IPS-NIHi7 (cell line): ENCODE measurements around the gene SCAMP5.

ENCODE experiments used
- DNase-seq: peaks from one replicate; pipeline ENCODE4 v3.0.0; 2012; ENCODE audit warnings: mixed read lengths; ENCODE audit errors: extremely low spot score

SCAMP5 gene, protein sequence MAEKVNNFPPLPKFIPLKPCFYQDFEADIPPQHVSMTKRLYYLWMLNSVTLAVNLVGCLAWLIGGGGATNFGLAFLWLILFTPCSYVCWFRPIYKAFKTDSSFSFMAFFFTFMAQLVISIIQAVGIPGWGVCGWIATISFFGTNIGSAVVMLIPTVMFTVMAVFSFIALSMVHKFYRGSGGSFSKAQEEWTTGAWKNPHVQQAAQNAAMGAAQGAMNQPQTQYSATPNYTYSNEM

DNA sequence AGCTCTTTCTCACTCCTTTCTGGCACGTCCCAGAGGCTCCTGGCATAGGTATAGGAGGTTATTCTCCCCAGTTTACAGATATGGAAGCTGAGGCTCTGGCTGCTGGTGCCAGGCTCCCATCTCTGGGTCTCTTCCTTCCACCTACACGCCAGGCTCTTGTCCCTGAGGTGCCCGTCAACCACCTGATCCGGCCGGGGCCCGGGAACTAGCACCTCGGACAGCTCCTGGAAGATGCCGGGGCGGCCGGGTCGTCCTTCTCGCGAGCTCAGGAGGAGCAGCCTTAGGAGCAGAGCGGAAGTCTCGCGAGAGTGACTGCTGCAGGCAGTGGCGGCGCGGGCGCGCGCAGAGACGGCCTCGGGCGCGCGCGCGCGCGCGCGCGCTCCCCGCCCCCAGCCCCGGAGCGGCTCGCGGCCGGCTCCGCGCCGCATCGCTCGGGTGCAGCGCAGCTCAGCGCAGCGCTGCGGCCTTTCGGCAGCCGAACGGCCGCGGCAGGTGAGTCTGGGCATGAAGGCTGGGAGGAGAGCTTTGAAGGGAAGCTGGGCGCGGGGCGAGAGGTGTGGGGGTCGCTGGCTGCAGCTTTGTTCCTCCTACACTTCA, at the start of gene SCAMP5:
Gene SCAMP5, plus strand, starts transcription at position 382 of the 597 bp plus-strand sequence. CDS start 16,277 bp downstream, outside the sequence.
- peak; percentile 100 for DNase-seq

DNA sequence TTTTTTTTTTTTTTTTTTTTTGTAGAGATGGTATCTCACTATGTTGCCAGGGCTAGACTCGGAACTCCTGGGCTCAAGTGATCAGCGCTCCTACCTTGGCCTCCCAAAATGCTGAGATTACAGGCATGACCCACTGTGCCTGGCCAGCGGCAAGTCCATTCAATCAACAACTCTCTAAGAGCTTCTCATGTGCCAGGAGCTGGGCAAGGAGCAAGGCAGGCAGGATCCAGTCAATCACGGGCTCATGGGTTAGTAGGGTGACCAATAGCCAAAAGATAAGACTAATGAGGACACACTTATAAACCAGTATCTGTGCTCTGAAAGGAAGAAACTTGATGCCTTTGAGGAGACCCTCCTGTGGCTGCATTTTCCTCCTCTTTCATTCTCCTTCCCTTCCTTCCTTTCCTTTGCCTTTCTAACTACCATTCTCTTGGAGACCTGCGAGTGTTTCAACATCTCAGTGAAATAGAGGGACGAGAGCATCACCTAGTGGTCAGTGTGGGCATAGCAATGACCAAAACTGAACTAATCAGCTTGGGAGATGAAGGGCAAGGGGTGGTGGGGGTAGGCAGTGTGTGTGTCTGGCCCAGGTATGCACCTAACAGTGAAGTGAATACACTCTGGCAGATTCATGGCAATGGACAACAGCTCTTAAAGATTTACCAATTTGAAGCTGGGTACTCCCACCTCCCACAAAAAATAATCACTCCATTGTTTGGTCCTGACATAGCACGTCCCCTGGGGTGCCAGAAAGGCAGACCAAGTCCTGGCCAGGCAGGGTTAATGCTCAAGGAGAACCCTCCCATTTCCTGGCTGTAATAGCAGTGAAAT, 45.1 kb upstream of the SCAMP5 start:
- peak; percentile 81 for DNase-seq

DNA sequence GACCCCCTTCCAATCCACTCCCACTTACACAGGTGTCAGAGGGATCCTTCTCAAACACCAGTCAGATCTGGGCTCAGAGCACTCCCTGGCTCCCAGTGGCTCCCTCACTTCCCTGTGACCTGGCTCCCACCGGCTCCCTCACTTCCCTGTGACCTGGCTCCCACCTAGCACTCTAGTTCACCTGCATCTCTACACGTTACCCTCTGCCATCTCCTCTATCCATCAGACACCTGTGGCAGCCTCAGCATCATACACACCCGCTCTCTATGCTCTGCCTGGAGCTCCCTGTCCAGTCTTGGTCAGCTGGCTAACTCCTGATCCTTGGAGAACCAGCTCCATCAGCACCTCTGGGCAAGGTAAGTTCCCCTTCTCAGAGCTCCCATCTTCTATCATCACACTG, 44.4 kb upstream of the SCAMP5 start:
- DNase-seq, result no peak

DNA sequence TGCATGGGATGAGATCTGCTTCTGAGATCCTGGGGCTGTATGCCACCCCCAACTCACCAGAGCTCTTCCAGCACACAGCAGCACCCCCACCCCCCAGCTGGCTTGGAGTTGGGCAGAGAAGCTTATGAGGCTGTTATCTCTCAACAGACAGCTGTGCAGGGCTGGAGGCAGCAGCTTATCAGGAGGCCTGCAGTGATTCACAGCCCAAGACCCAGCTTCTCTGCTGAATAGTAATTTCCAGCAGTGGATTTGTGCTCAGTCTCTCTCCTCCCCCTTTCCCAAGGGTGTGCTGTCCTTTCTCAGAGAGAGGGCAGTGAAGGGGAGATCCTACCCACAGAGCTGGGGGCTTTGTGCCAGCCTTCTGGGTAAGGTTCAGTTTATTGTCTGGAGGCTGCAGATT, 40.8 kb upstream of the SCAMP5 start:
- DNase-seq, result no peak

DNA sequence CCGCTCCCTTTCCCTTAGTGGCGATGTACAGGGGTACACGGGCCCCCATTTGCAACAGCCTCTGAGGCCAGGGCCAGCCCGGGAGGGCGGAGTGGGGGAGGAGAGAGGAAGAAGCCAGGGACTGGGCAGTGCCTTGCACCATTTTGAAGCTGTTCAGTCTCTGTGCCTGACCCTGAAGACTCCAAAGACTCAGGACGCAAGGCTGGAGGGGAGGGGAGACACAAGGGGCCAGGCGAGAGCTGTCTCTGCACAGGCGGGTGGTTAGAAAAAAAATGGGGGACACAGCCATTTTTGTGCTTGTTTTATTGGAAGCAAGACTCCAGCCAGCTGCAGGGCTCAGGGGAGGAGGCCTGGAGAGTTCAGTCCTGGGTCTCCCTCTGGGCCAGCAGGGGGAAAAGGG, 40.3 kb upstream of the SCAMP5 start:
- DNase-seq, result no peak

DNA sequence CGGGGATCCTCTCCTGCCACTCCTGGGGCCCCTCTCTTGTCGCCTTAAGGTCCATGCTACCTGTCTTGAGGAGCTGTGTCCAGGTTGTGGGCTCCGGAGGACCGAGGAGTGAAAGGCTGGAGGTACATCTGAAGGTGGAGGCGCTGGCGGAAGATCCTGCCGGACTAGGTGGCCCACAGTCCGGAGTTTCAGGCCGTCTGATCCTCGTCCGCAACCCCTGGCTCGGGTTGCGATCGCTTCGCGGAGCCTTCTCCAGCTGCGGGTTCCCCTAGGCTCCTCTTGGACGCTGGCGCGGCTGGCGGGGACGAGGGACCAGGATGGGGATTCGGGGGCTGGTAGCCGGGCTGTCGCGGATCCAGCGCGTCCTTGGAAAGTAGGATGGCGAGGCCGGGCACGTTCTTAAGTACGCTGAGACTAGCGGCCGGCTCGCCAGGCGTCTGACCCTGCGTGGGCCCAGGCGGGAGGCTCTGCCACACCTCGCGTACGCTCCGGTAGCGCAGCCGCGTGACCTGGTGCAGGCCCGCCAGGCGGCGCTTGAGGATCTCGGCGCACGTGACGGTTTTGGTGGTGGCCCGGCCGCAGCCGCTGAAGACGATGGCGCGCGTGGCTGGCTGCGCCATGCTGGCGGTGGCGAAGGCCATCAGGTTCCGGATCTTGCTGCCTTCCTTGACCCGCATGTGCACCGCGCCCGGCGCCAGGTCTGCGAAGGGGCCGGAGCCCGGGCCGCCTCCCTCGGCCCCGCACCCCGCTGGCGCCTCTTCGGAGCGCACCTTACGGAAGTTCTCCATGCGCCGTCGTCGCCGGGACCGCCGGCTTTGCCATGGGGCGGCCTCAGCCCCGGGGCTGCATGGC, 39.3 kb upstream of the SCAMP5 start:
- DNase-seq, result no peak

DNA sequence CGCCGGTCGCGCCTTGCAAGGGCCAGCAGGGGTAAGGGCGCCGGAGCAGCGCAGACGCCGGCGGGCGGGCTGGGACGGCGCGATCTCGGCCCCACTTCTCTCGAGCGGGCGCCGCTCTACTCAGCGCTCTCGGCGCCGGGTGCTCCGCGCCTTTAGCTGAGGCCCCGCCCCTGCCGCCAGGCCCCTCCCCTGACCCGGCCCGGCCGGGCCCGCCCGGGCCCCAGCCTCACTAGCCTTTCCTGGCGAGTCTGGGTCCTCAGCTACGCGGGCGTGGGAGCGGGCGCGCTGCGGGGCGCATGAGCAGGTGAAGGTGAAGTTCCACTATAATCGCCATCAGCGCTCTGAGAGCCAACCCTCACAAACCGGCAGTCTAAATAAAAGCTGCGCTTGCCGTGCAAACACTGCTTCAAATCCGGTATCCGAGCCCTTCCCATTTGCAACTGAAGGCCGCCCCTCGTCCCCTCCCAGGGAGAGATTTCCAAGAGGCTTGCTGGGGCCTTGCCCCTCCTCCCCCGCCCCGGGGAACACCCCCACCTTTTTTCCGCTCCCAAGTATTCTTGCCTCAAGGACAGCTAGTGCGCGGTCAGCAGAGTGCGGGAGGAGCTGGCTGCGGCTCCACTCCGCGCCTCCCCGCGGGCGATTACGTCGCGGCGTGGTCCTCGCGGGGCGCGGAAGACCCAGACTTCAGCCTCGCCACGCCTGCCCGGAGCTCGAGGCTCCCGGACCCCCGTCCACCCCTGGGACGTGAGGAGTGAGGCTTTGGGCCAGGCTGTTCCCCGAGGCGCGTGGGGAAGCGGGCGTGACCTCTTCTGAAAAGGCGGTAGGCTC, 38.5 kb upstream of the SCAMP5 start, which contains the start of gene RPP25:
Gene RPP25, minus strand, starts transcription at position 125 of the 828 bp plus-strand sequence. CDS start 189 bp downstream, outside the sequence.
- DNase-seq, result peak; percentile 84

DNA sequence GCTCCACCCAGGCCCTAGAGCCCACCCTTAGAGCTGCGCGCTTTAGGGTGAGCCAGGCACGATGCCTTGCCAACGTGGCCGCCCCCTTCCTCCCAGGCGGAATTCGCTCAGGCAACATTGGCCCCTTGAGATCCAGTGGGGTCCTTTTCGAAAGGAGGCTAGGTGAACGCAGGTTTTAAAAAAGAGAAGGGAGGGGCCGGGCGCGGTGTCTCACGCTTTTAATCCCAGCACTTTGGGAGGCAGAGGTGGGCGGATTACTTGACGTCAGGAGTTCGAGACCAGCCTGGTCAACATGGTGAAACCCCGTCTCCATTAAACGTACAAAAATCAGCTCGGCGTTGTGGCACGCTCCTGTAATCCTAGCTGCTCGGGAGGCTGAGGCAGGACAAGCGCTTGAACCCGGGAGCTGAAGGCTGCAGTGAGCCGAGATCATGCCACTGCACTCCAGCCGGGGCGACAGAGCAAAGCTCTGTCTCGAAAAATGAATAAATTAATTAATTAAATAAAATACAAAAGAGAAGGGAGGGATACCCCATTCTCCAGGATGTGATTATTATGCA, 37.8 kb upstream of the SCAMP5 start:
- DNase-seq, result no peak

DNA sequence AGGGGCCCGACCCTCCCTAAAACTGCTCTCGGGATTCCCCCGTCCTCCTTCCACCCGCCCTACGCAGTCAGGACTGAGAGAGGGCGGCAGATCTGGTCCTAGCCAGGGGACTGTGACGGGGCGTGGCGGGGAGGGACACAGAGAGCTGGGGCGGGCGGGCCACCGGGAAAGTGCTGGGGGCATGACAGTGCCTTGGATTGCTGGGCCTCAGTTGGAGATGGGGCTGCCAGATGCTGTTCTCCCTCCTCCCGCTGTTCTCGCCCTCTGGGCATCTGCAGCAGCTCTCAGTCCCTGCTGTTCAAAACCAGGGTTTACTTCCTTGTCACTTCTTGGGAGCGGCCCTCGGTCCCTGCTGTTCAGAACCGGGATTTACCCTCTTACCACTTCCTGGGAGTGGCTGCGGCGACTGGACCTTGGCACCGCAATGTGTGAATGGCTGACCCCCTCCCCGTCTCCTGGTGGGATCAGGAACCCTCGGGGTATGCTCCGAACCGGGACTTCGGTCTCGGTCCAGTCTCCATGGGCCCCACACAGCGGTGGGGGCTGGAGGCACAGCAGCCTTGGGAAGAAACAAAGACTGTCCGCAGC, 36.9 kb upstream of the SCAMP5 start:
- DNase-seq, result peak; percentile 65

DNA sequence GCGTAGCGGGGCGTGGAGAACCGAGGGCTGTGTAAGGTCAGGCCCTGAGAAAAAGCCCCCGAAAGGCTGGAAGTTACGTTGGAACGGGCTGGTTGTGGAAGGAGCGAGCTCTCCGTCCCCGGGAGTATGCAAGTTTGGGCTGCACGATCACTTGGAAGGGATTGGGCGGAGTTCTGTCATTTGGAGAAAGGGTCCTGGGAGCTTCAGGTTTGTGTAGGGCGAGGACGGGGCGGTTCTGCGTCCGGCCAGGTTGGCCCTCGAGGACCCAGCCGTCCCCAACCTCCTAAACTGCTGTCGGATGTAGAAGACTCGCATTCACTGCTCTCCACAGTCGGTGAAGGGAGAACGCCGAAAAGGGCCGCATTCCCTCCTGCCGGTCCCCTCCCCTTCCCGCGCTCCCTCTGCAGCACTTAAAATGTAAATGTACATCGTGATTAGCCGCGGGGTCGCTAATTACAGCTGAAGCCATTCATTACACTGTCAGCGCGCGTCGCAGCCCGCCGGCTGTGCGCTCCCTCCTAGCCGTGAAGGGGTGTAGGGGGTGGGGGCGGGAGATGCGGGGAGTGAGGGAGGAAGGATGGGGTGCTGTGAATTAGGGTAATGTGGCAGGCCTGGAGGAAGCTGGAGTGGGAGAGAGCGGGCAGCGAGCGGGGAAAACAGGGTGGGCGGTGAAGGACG, 36.3 kb upstream of the SCAMP5 start:
- no peak for DNase-seq

DNA sequence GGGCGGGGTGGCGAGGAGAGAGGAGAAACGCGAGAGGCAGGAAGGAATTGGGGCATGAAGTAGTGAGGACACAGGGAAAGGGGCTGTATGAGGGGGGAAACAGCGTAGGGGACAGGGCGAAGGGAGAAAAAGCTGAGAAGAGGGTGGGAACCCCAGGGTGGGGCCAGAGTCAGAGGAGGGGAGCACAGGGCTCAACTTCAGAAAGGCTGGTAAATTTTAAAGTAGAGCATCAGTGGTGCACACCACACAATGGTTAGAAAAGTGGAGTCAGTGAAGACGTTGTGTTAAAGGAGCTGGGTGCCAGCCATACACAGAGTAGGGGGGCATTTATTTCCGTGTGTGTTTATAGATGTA, 35.8 kb upstream of the SCAMP5 start:
- no peak for DNase-seq

DNA sequence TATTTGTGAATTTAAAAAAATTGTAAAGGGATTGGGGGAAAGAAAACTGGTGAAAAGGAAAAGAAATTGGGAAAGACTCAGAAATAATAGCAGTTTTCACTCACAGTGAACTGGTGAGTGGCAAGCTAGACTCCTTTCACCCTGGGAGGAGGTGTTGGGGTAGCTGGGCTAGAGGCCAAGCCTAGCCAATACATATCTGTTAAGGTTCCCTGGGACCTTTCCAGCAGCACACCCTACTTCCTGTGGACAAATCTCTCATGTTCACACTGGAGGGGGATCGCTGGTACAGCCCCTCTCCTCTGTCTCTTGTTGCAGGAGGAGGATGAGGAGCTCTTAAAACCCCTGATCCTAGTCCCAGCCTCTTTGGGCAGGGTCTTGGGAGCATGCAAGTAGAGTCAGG, 35.1 kb upstream of the SCAMP5 start:
- no peak for DNase-seq

DNA sequence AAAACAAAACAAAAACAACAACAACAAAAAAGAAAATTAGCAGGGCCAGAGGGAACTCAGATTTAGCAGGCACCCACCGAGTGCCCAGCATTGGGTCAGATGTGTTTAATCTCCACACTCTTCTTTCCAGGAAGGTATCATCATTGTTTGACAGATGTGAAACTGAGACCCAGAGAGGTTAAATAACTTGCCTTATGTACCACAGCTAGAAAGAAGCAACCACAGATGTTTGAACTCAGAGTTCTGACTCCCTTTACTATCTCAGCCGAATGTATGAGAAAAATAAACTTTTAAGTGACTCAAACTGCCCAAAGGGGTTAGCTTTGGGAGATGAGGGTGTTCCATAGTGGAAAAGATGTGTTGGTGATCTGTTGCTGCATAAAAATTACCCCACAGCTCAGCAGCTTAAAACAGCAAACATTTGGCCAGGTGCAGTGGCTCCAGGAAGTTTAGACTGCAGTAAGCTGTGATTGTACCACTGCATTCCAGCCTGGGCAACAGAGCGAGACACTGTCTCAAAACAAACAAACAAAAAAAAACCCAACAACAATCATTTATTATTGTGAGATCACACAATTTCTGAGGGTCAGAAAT, 34.3 kb upstream of the SCAMP5 start:
- no peak for DNase-seq

DNA sequence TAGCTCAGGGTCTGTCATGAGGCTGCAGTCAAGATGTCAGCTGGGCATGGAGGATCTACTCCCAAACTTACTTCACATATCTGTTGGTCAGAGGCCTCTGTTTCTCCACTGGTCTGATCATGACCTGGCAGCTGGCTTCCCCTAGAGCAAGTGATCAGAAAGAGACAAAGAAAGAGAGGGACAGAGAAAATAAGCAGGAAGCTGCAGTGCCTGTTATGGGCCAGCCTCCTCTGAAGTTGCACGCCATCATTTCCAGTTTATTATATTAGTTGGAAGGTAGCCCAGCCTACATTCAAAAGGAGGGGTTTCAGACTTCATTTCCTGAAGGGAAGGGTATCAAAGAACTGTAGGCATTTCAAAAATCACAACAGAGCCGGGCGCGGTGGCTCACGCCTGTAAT, 33.7 kb upstream of the SCAMP5 start:
- DNase-seq, result no peak

DNA sequence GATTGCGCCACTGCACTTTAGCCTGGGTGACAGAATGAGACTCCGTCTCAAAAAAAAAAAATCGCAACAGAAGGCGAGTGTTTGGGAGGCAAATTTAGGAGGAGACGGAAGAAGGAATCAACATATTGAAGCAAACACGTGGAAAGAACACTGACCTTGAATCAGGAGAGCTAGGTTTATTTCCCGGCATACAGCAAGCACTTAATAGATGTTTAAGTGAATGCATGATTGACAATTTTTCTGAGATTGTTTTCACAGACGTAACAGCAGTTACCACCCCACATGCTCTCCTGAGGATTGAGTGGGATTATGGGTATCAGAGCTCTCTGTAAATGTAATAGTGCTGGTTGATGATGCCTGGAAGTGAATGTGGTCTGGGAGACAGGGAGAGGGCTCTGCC, 33.1 kb upstream of the SCAMP5 start:
- no peak for DNase-seq

DNA sequence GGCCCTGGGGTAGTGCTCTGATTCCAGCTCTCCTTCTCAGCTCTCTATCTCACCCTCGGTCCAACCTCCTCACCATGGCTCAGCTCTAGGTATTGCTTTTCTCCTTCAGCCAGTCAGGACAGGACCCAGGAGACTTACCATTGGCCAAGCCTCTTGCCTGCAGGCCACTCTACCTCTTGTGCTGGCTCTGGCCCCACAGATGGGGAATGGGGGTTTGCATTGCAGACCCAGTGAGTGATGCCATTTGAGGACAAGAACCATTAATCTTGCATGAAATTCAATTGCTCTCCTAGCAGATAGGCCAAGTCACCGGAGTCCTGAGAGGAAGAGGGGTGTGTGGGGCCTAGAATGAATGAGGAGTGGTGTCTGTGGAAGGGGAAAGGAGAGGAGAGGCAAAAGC, 32.7 kb upstream of the SCAMP5 start:
- DNase-seq, result no peak

DNA sequence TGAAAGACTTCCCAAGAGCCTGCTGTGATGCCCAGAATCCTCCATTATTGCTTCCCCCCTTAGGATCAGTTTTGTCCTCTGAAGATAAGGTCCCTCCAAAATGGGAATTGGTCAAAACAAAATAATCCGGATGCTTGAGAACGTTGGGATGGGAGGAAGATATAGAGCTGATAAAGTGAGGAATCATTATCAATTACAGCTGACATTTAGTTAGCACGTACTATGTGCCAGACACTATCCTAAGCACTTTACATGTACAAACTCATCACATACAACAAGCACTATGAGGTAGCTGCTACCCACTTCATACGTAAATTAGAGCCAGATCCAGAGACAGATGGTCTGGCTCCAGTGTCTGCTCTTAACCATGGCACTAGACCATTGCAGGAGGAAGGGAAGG, 32.1 kb upstream of the SCAMP5 start:
- DNase-seq, result no peak

DNA sequence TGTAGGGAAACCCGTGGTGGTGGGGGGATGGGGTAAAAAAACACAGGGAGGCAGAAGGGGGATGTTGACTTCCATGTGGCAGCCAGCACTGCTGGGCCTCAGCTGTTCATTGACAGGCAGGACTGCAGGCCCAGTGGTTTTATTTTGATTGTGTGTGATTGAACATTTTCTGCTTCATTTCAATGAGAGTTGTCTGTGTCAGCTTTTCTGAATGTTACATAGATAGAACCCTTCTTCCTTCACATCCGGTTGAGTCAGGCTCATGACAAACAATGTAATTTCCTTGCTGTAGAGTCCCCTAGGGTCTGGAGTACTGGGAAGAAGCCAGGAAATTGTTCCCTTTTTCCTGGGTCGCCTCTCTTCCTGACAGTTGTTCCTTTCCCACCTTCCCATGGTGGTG, 30.6 kb upstream of the SCAMP5 start:
- DNase-seq, result no peak

DNA sequence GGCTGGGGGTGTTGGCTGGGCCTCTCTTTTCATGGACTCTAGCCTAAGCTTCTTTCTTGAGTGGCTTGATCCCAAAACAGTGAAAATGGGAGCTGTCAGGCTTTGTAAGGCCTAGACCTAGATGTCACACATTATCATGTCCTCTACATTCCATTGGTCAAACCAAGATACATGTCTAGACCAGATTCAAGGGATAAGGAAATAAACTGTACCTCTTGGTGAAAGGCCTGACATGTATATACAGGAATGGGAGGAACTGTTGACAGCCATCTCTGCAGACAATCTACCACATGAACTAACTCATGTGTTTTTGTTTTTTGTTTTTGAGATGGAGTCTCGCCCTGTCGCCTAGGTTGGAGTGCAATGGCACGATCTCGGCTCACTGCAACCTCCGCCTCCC, 27.7 kb upstream of the SCAMP5 start:
- no peak for DNase-seq
